Stimulated activated effector memory CD8-positive, alpha-beta T cell treated with anti-CD3 and anti-CD28 coated beads, Interleukin-12 subunit alpha, Interleukin-12 subunit beta, amount 100 ng/mL, for 72 hours (primary cell): Measurements from ENCODE around the gene MAP2K6.

Experiments
- ATAC-seq: fragments of 150-1000 bp; cut with Tn5 transposase; 2 replicates; pipeline ENCODE4 v1.10.0; 2021
- DNase-seq, 2 donors: peaks; one replicate each; pipeline ENCODE4 v3.0.0; 2021 to 2022; ENCODE audit warnings: low spot score in 2 of 2
- H3K27ac Mint-ChIP-seq: one replicate; pipeline ENCODE4 v1.8.0; 2022; ENCODE audit warnings: mild to moderate bottlenecking, mixed read lengths
- H3K36me3 Mint-ChIP-seq: one replicate; pipeline ENCODE4 v1.8.0; 2022; ENCODE audit warnings: mild to moderate bottlenecking, mixed read lengths
- H3K4me1 Mint-ChIP-seq: one replicate; pipeline ENCODE4 v1.8.0; 2022; ENCODE audit warnings: mixed read lengths
- H3K4me3 Mint-ChIP-seq: one replicate; pipeline ENCODE4 v1.8.0; 2022; ENCODE audit warnings: mild to moderate bottlenecking, mixed read lengths
- H3K9me3 Mint-ChIP-seq: one replicate; pipeline ENCODE4 v1.8.0; 2022; ENCODE audit warnings: mixed read lengths

Gene MAP2K6

GRCh38 chr17:69414408-69415274 is at the start of gene MAP2K6:
MAP2K6 (plus strand) TSS chr17:69414697; CDS start chr17:69414985, 288 bp downstream.
- peak; percentile 61 to 81 for DNase-seq
- Mint-ChIP-seq H3K36me3 (no peaks in the 10 kb centered on the region), H3K9me3 (no peaks in the 10 kb centered on the region), H3K27ac (no peak within 1 kb of the TSS), H3K4me1 (peaks cover 11% of the 10 kb centered on the region), H3K4me3 (no peak within 1 kb of the TSS)
- peak; percentile 99 for ATAC-seq

GRCh38 chr17:69367298-69367697 is 47.2 kb upstream of the MAP2K6 start:
- Mint-ChIP-seq H3K4me3 (no peak overlapping the region), H3K9me3 (no peaks in the 10 kb centered on the region), H3K4me1 (peaks cover 6% of the 10 kb centered on the region), H3K36me3 (peaks cover 8% of the 10 kb centered on the region), H3K27ac (no peak overlapping the region)
- DNase-seq (no peak), ATAC-seq (peak; percentile 65)

- DNase-seq (no peak), ATAC-seq (no peak)
- Mint-ChIP-seq H3K4me1 (peaks cover 16% of the 10 kb centered on the region), H3K9me3 (no peaks in the 10 kb centered on the region), H3K4me3 (no peak overlapping the region), H3K36me3 (peaks cover 4% of the 10 kb centered on the region), H3K27ac (no peak overlapping the region)
Measured at GRCh38 chr17:69373069-69373468, 41.4 kb upstream of the MAP2K6 start.

DNA sequence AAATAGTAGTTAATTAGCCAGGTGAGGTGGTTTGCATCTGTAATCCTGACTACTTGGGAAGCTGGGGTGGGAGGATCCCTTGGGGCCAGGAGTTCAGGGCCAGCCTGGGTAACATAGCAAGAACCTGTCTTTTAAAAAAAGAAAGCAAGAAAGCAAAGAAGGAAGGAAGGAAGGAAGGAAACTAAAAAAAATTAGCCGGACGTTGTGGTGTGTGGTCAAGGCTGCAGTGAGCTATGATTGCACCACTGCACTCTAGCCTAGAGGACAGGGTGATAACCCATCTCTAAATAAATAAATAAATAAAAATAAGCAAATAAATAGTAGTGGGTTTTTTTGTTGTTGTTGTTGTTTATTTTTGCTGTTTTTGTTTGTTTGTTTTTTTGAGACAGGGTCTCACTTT is 39.3 kb upstream of the MAP2K6 start:
- no peak overlapping the region for H3K4me3 Mint-ChIP-seq
- H3K9me3 Mint-ChIP-seq, result no peaks in the 10 kb centered on the region
- DNase-seq (no peak), ATAC-seq (no peak)
- H3K36me3 Mint-ChIP-seq, result peaks cover 4% of the 10 kb centered on the region
- peaks cover 11% of the 10 kb centered on the region for H3K4me1 Mint-ChIP-seq
- no peak overlapping the region for H3K27ac Mint-ChIP-seq

GRCh38 chr17:69388822-69389442 is 25.6 kb upstream of the MAP2K6 start:
- ATAC-seq (no peak), DNase-seq (no peak)
- H3K36me3 Mint-ChIP-seq, result no peaks in the 10 kb centered on the region
- H3K4me1 Mint-ChIP-seq, result no peaks in the 10 kb centered on the region
- no peaks in the 10 kb centered on the region for H3K9me3 Mint-ChIP-seq
- no peak overlapping the region for H3K27ac Mint-ChIP-seq
- no peak overlapping the region for H3K4me3 Mint-ChIP-seq

DNA sequence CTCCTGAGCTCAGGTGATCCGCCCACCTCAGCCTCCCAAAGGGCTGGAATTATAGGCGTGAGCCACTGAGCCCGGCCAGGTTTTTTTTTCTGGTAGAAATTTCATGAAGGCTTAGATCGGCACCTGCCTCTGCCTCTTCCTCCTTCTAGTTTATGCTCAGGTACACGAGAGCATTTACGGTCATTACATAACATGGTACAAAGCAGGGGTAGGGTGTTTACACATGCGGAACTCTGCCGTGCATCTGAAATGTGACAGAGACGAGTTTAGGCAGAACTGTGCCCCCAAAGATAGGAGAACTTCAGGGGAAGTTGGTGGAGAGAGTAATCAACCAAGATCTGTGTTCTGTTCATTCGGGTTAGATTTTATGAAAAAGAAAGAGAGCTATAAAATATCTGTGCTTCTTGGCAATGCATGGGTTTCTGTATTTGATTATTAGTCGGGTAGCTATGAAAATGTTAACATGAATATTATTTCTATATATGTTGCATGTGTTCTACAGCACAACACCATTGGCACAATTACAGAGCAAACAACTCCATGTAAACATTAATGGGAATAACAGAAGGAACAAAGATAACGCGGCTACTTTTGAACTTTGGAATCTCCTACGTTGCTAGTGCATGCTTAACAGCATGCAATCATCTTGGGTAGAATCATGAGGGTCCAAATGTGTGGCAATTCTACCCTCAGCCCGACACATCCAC is 23.5 kb upstream of the MAP2K6 start:
- DNase-seq (no peak), ATAC-seq (no peak)
- Mint-ChIP-seq H3K36me3 (no peaks in the 10 kb centered on the region), H3K4me1 (no peaks in the 10 kb centered on the region), H3K9me3 (no peaks in the 10 kb centered on the region), H3K4me3 (no peak overlapping the region), H3K27ac (no peak overlapping the region)

DNA sequence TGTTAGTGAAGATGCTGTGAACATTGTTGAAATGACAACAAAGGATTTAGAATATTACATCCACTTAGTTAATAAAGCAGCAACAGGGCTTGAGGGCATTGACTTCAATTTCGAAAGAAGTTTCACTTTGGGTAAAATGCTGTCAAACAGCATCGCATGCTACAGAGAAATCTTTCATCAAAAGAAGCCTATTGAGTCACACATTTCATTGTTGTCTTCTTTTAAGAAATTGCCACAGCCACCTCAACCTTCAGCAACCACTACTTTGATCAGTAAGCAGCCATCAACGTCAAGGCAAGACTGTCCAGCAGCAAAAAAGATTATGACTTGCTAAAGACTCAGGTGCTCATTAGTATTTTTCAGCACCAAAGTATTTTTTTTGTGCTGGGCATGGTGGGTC is 13.2 kb upstream of the MAP2K6 start:
- ATAC-seq (no peak), DNase-seq (no peak)
- Mint-ChIP-seq H3K4me3 (no peak overlapping the region), H3K9me3 (no peaks in the 10 kb centered on the region), H3K27ac (no peak overlapping the region), H3K4me1 (no peaks in the 10 kb centered on the region), H3K36me3 (no peaks in the 10 kb centered on the region)

DNA sequence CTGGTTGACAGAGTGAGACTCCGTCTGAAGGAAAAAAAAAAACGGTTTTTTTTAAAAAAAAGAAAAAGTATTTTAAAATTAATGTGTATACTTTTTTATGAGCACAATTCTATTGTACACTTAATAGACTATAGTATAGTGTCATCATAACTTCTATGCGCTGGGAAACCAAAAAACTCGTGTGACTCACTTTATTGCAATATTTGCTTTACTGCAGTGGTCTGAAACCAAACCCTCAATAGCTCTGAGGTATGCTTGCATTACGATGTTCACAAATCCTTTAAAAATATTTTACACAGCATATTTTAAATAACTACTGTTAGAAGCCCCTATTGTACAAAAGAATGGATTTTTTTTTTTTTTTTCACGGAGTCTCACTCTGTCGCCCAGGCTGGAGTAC is 12.4 kb upstream of the MAP2K6 start:
- DNase-seq (no peak), ATAC-seq (no peak)
- Mint-ChIP-seq H3K27ac (no peak overlapping the region), H3K36me3 (no peaks in the 10 kb centered on the region), H3K9me3 (no peaks in the 10 kb centered on the region), H3K4me1 (no peaks in the 10 kb centered on the region), H3K4me3 (no peak overlapping the region)

GRCh38 chr17:69404399-69404798 is 10.1 kb upstream of the MAP2K6 start:
- Mint-ChIP-seq H3K4me1 (no peaks in the 10 kb centered on the region), H3K27ac (no peak overlapping the region), H3K4me3 (no peak overlapping the region), H3K9me3 (no peaks in the 10 kb centered on the region), H3K36me3 (no peaks in the 10 kb centered on the region)
- DNase-seq (no peak), ATAC-seq (no peak)

- ATAC-seq, result no peak
- Mint-ChIP-seq H3K27ac (no peak overlapping the region), H3K9me3 (no peaks in the 10 kb centered on the region), H3K4me3 (no peak overlapping the region), H3K36me3 (no peaks in the 10 kb centered on the region), H3K4me1 (no peaks in the 10 kb centered on the region)
- DNase-seq, result no peak
Measured at GRCh38 chr17:69405096-69405495, 9.4 kb upstream of the MAP2K6 start.

DNA sequence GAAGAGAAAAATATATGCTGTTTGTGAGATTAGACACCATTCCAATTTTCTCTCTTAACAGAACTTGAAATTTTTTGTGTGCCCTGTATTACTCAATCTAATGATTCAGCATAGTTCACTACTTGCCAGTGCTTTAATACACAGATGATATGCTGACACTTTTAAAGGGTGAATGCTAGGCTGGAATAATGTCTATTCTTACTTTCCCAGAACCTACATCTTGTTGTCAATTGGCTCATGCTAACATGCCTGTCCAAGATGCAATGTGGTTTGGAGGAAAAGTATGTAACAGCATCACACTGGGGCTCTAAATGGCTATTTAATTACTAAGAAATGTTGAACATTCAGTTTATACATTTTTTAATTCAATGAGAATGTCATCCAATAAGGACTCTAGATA is 7.6 kb upstream of the MAP2K6 start:
- no peak overlapping the region for H3K27ac Mint-ChIP-seq

DNA sequence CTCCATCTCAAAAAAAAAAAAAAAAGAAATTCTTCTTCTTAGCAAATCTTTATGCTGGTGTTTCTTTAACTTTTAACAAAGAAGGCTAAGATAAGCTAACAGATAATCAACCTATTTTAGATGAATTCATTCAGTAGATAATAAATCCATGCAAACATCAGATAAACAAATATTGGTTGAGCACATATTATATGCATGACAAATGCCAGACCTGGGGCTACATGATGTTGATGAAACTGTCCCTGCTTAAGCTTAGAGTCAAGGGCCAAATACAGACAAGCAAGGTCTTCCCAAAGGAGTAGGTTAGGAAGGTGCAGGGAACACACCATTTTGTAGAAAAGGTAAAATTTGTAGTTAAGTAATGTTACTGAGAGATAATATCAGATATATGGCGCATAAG is 6.7 kb upstream of the MAP2K6 start:
- H3K4me3 Mint-ChIP-seq, result no peak overlapping the region

More for the DNA sequence above, 7.6 kb upstream of the MAP2K6 start:
- ATAC-seq, result no peak
- H3K4me1 Mint-ChIP-seq, result no peaks in the 10 kb centered on the region
- DNase-seq, result no peak
- H3K36me3 Mint-ChIP-seq, result no peaks in the 10 kb centered on the region
- no peaks in the 10 kb centered on the region for H3K9me3 Mint-ChIP-seq
- no peak overlapping the region for H3K4me3 Mint-ChIP-seq

DNA sequence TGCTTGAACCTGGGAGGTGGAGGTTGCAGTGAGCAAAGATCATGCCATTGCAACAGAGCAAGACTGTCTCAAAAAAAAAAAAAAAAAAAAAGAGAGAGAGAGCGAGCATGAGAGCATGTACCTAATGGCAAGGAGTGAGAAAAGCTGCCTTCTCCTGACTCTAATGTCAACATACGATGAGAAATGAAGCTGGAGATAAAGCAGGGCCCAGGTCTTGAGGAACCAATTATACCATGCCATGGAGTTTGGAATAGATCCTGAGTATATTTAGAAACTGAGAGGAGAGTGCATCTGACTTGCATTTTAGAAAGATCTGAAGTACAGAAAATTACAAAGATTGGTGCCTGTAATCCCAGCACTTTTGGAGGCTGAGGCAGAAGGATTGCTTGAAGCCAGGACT is 3.8 kb upstream of the MAP2K6 start:
- no peaks in the 10 kb centered on the region for H3K36me3 Mint-ChIP-seq
- H3K4me1 Mint-ChIP-seq, result no peaks in the 10 kb centered on the region
- no peak for DNase-seq
- ATAC-seq, result no peak
- no peak overlapping the region for H3K27ac Mint-ChIP-seq
- H3K9me3 Mint-ChIP-seq, result no peaks in the 10 kb centered on the region
- H3K4me3 Mint-ChIP-seq, result no peak overlapping the region

More for the DNA sequence above, 6.7 kb upstream of the MAP2K6 start:
- DNase-seq (no peak), ATAC-seq (no peak)
- Mint-ChIP-seq H3K36me3 (no peaks in the 10 kb centered on the region), H3K9me3 (no peaks in the 10 kb centered on the region), H3K27ac (no peak overlapping the region), H3K4me1 (no peaks in the 10 kb centered on the region)

GRCh38 chr17:69411766-69412165 is 2.7 kb upstream of the MAP2K6 start:
- no peak for ATAC-seq
- H3K4me3 Mint-ChIP-seq, result no peak overlapping the region

GRCh38 chr17:69412251-69412671 is 2.2 kb upstream of the MAP2K6 start:
- Mint-ChIP-seq H3K4me1 (peaks cover 2% of the 10 kb centered on the region), H3K4me3 (no peak overlapping the region), H3K27ac (no peak overlapping the region), H3K36me3 (no peaks in the 10 kb centered on the region), H3K9me3 (no peaks in the 10 kb centered on the region)
- DNase-seq (no peak), ATAC-seq (no peak)

More at GRCh38 chr17:69411766-69412165, 2.7 kb upstream of the MAP2K6 start:
- no peaks in the 10 kb centered on the region for H3K36me3 Mint-ChIP-seq
- H3K4me1 Mint-ChIP-seq, result no peaks in the 10 kb centered on the region
- no peak overlapping the region for H3K27ac Mint-ChIP-seq
- H3K9me3 Mint-ChIP-seq, result no peaks in the 10 kb centered on the region
- no peak for DNase-seq
